Colonic mucosa (tissue), 4 donors: ENCODE measurements around the gene TNC. TPM values are rescaled to one million over a fixed set of nuclear protein-coding genes. Genes with fewer than 3 reads are reported as not detected.

Experiments used
- DNase-seq: peaks from one replicate; pipeline ENCODE4 v3.0.0-alpha.2; 2020
- H3K27ac ChIP-seq: fragments of 200-600 bp; one replicate; pipeline ENCODE4 v1.8.0; 2021
- H3K27me3 ChIP-seq: fragments of 200-600 bp; one replicate; pipeline ENCODE4 v1.8.0; 2021
- H3K36me3 ChIP-seq: fragments of 200-600 bp; one replicate; pipeline ENCODE4 v1.8.0; 2021
- H3K4me1 ChIP-seq: fragments of 200-600 bp; one replicate; pipeline ENCODE4 v1.8.0; 2021; ENCODE audit warnings: mild to moderate bottlenecking
- H3K4me3 ChIP-seq: fragments of 200-600 bp; one replicate; pipeline ENCODE4 v1.8.0; 2021
- H3K9ac ChIP-seq, 2 donors: one replicate each; pipeline ENCODE4 v1.7.0; 2013; ENCODE audit warnings: control low read depth in 2 of 2, low read depth in 2 of 2, low read length in 2 of 2
- H3K9me3 ChIP-seq: fragments of 200-600 bp; one replicate; pipeline ENCODE4 v1.8.0; 2021
- CTCF ChIP-seq: fragments of 200-600 bp; IDR thresholded peaks from one replicate; pipeline ENCODE4 v1.8.0; 2022; ENCODE audit warnings: antibody characterized with exemption, mild to moderate bottlenecking
- intact Hi-C: fragments of 100-400 bp; cut with DNase I; formaldehyde crosslinking; loops from one replicate; pipeline ENCODE4 v1.14.1; 2022
- total RNA-seq, 2 donors: library from RNA; stranded (reverse); fragmentation: NEBNext Ultra II Directional in 1 of 2; extraction: Animal tissue kit (Norgen Biotek cat#: 25700) in 1 of 2; gene quantifications; one replicate each; pipeline ENCODE4 v1.2.1, GENCODE V29; 2021
- donor health status: healthy.
- donor health status: DM: no; HTN: no; CAD: no.
- donor health status: DM: no; HTN: no; CAD: no.

Gene TNC
- total RNA-seq, 2 donors from 2014 or later = 5.0 to 65.6 TPM

GRCh38 chr9:115111874-115112273 lies 6.1 kb downstream of the TNC start:
- Histone ChIP-seq H3K9ac (no peak overlapping the region), H3K27me3 (no peaks in the 10 kb centered on the region), H3K9me3 (no peaks in the 10 kb centered on the region), H3K27ac (no peak overlapping the region), H3K4me1 (no peaks in the 10 kb centered on the region), H3K36me3 (no peaks in the 10 kb centered on the region), H3K4me3 (no peak overlapping the region)
- no peak for TF ChIP-seq CTCF
- DNase-seq = no peak
- intact Hi-C loops = no loop called here

GRCh38 chr9:115109486-115109885 lies 8.5 kb downstream of the TNC start:
- H3K9ac ChIP-seq = no peak overlapping the region
- H3K4me1 ChIP-seq = no peaks in the 10 kb centered on the region
- intact Hi-C loops = no loop called here
- DNase-seq = no peak
- no peak overlapping the region for H3K4me3 ChIP-seq
- H3K27me3 ChIP-seq = no peaks in the 10 kb centered on the region
- H3K27ac ChIP-seq = no peak overlapping the region
- no peak for TF ChIP-seq CTCF
- H3K9me3 ChIP-seq = no peaks in the 10 kb centered on the region
- H3K36me3 ChIP-seq = no peaks in the 10 kb centered on the region

- no peaks in the 10 kb centered on the region for H3K4me1 ChIP-seq
These were observed 10.3 kb downstream of the TNC start for GRCh38 chr9:115107701-115108100.

GRCh38 chr9:115106642-115107041 lies 11.3 kb downstream of the TNC start:
- DNase-seq = no peak
- TF ChIP-seq CTCF = no peak
- no peak overlapping the region for H3K4me3 ChIP-seq
- H3K4me1 ChIP-seq = no peaks in the 10 kb centered on the region
- intact Hi-C loops = no loop called here
- H3K36me3 ChIP-seq = no peaks in the 10 kb centered on the region
- H3K9ac ChIP-seq = no peak overlapping the region
- no peaks in the 10 kb centered on the region for H3K9me3 ChIP-seq
- no peaks in the 10 kb centered on the region for H3K27me3 ChIP-seq
- no peak overlapping the region for H3K27ac ChIP-seq

More at GRCh38 chr9:115107701-115108100, 10.3 kb downstream of the TNC start:
- no peak overlapping the region for H3K9ac ChIP-seq
- no peaks in the 10 kb centered on the region for H3K36me3 ChIP-seq
- no peak overlapping the region for H3K27ac ChIP-seq
- no peak for DNase-seq
- no peaks in the 10 kb centered on the region for H3K27me3 ChIP-seq
- no peak overlapping the region for H3K4me3 ChIP-seq
- H3K9me3 ChIP-seq = no peaks in the 10 kb centered on the region
- intact Hi-C loops = no loop called here
- TF ChIP-seq CTCF = no peak

- Histone ChIP-seq H3K27ac (peak overlapping the region; percentile 22), H3K9me3 (no peaks in the 10 kb centered on the region), H3K27me3 (no peaks in the 10 kb centered on the region), H3K4me1 (no peaks in the 10 kb centered on the region), H3K9ac (no peak overlapping the region), H3K36me3 (no peaks in the 10 kb centered on the region), H3K4me3 (no peak overlapping the region)
- intact Hi-C loops = no loop called here
- no peak for DNase-seq
- no peak for TF ChIP-seq CTCF
These were observed 12.0 kb downstream of the TNC start for GRCh38 chr9:115106001-115106400.

- no peak overlapping the region for H3K4me3 ChIP-seq
- H3K27me3 ChIP-seq = no peaks in the 10 kb centered on the region
- no peaks in the 10 kb centered on the region for H3K36me3 ChIP-seq
- TF ChIP-seq CTCF = no peak
- H3K4me1 ChIP-seq = no peaks in the 10 kb centered on the region
- H3K9ac ChIP-seq = no peak overlapping the region
- no peak for DNase-seq
- intact Hi-C loops = no loop called here
- peak overlapping the region; percentile 22 for H3K27ac ChIP-seq
- no peaks in the 10 kb centered on the region for H3K9me3 ChIP-seq
These were observed 13.0 kb downstream of the TNC start for GRCh38 chr9:115104908-115105307.
